Head of caudate nucleus (tissue), 42 donors: Measurements from ENCODE around the gene PIEZO1.
"Not testable (repeated sequence)": the region's sequence is repeated elsewhere in the genome, so short reads cannot be mapped to it uniquely, and the experiment has no call there.

Experiments
- DNase-seq, 42 donors: peaks; one replicate each; pipeline versions ENCODE4 v3.0.0 to v3.0.0-alpha.2; 2020 to 2021; ENCODE audit warnings: mixed read lengths in 7 of 42
- intact Hi-C: fragments of 100-400 bp; cut with DNase I; formaldehyde crosslinking; loops from one replicate; pipeline ENCODE4 v1.15.0; 2022

Gene PIEZO1

GRCh38 chr16:88677721-88678120 lies 107.3 kb downstream of the PIEZO1 start:
- DNase-seq = no peak
- intact Hi-C loops = no loop called here

- DNase-seq = no peak
- intact Hi-C loops = no loop called here
Observed at GRCh38 chr16:88676502-88677242, 108.3 kb downstream of the PIEZO1 start.

- no peak for DNase-seq
- intact Hi-C loops = no loop called here
Observed at GRCh38 chr16:88673716-88674379, 111.2 kb downstream of the PIEZO1 start.

GRCh38 chr16:88672776-88673175 lies 112.2 kb downstream of the PIEZO1 start:
- intact Hi-C loops = no loop called here
- peak in 28 of 42 donors; percentile 28 to 77 (median 52) for DNase-seq

GRCh38 chr16:88671806-88672205 lies 113.2 kb downstream of the PIEZO1 start:
- DNase-seq = no peak
- intact Hi-C loops = no loop called here

- intact Hi-C loops = loop anchor here (10.0 kb wide), 1 partner anchor 95 kb away; the partner anchor contains the start of gene ZC3H18
- no peak for DNase-seq
Observed at GRCh38 chr16:88669980-88670379, 115.0 kb downstream of the PIEZO1 start.

- intact Hi-C loops = loop anchor here (10.0 kb wide), 1 partner anchor 95 kb away; the partner anchor contains the start of gene ZC3H18
- DNase-seq = not testable (repeated sequence)
Observed at GRCh38 chr16:88669493-88669892, 115.5 kb downstream of the PIEZO1 start.

- DNase-seq = no peak
- intact Hi-C loops = loop anchor here (10.0 kb wide), 1 partner anchor 93 kb away; the partner anchor contains the start of gene ZC3H18
Observed at GRCh38 chr16:88667461-88667860, 117.6 kb downstream of the PIEZO1 start.

GRCh38 chr16:88665570-88665969 lies 119.5 kb downstream of the PIEZO1 start:
- DNase-seq = no peak
- intact Hi-C loops = loop anchor here (10.0 kb wide), 1 partner anchor 91 kb away; the partner anchor contains the start of gene ZC3H18
